Measurements from ENCODE around the gene VASH2.

- no peak for TF ChIP-seq CTCF (IDR thresholded peaks at IDR 0.05)
- no peak for TF ChIP-seq POLR2A (IDR thresholded peaks at IDR 0.05)
Measured at GRCh38 chr1:212958175-212958574, 7.8 kb downstream of the VASH2 start.

Data from Peyer's patch (tissue), 4 donors.